Heart right ventricle (tissue), 16 donors: ENCODE results near the gene POLA1. TPM values are rescaled to one million over a fixed set of nuclear protein-coding genes. Genes with fewer than 3 reads are reported as not detected.

Experiments used
- ATAC-seq, 8 donors: fragments of 200-7000 bp; cut with Tn5 transposase; one replicate each; pipeline ENCODE4 v1.9.1; 2020; ENCODE audit warnings: mild to moderate bottlenecking in 8 of 8, moderate library complexity in 8 of 8, moderate number of reproducible peaks in 1 of 8
- DNase-seq, 2 donors: peaks; one replicate each; pipeline ENCODE4 v3.0.0-alpha.2; 2020
- H3K27ac ChIP-seq, 10 donors: fragments of 200-600 bp; sonication (generic) in 2 of 10; one replicate each; pipeline versions ENCODE4 v1.5.0 to v1.8.0; 2020 to 2022; ENCODE audit warnings: mild to moderate bottlenecking in 3 of 10
- H3K27me3 ChIP-seq, 7 donors: fragments of 200-600 bp; one replicate each; pipeline ENCODE4 v1.8.0; 2021 to 2022; ENCODE audit warnings: mild to moderate bottlenecking in 2 of 7
- H3K36me3 ChIP-seq, 9 donors: fragments of 200-600 bp; sonication (generic) in 1 of 9; one replicate each; pipeline versions ENCODE4 v1.5.0 to v1.8.0; 2020 to 2022; ENCODE audit warnings: mild to moderate bottlenecking in 2 of 9
- H3K4me1 ChIP-seq, 9 donors: fragments of 200-600 bp; sonication (generic) in 1 of 9; one replicate each; pipeline versions ENCODE4 v1.5.0 to v1.8.0; 2020 to 2022; ENCODE audit warnings: mild to moderate bottlenecking in 4 of 9
- H3K4me3 ChIP-seq, 10 donors: fragments of 200-600 bp; sonication (generic) in 2 of 10; one replicate each; pipeline versions ENCODE4 v1.5.0 to v1.8.0; 2020 to 2022; ENCODE audit warnings: mild to moderate bottlenecking in 7 of 10, moderate library complexity in 2 of 10
- H3K9me3 ChIP-seq, 11 donors: fragments of 200-600 bp in 10 of 11; sonication (generic) in 2 of 11; one replicate each; pipeline versions ENCODE4 v1.5.0 to v1.8.0; 2013 to 2022; ENCODE audit warnings: mild to moderate bottlenecking in 2 of 11, control low read depth in 1 of 11, moderate library complexity in 1 of 11
- WGBS, 2 donors: extraction: QIAGEN DNeasy Blood & Tissue Kit; methylation state at CpG; one replicate each; pipeline ENCODE4 v1.1.7; 2013; ENCODE audit warnings: inconsistent platforms in 1 of 2; 5-methylcytosine and 5-hydroxymethylcytosine counted together
- intact Hi-C, 10 donors: fragments of 100-400 bp; cut with DNase I; formaldehyde crosslinking; loops; one replicate each; pipeline versions ENCODE4 v1.11.1 to v1.14.2; 2022
- polyA plus RNA-seq, 2 donors: library from polyadenylated mRNA; stranded (reverse); fragments of 200-250 nt; gene quantifications; one replicate each; pipeline ENCODE4 v1.2.3, GENCODE V29; 2013
- total RNA-seq, 10 donors: library from RNA; stranded (reverse); fragmentation: NEBNext Ultra II Directional in 3 of 10; extraction: Animal tissue kit (Norgen Biotek cat#: 25700) in 3 of 10; gene quantifications; one replicate each; pipeline versions ENCODE4 v1.2.1 to v1.2.4, GENCODE V29; 2021 to 2023
- TF ChIP-seq, protein P1 (sequence below), 9 donors: fragments of 200-600 bp; sonication (generic) in 2 of 9; IDR thresholded peaks; one replicate each; pipeline versions ENCODE4 v1.5.0 to v1.8.0; 2021 to 2022; ENCODE audit warnings: antibody characterized with exemption in 9 of 9, mild to moderate bottlenecking in 5 of 9, moderate library complexity in 1 of 9
- donor health status: Arrhythmogenic right ventricular cardiomyopathy.
- donor health status: ischemic (EF 13 %, LVEDD 7.1; RV severe dilation, severe dysfunction).
- donor health status: healthy with polysubstance abuse.
- donor health status: DM: no; HTN: yes; CAD: no.
- donor health status: DM: no; HTN: no; CAD: no.
- donor health status: ischemic (EF 25% LVEDD 6.9; RV normal size, moderate dysfunction).
- donor health status: ischemic (EF 25% LVEDD 5.7; RV mildly dilated, moderate dysfunction).
- donor health status: healthy.
- donor health status: DM: yes; HTN: yes; CAD: no.
- donor health status: Ischemic cardiomyopathy.
- donor health status: ischemic (EF 35%, LVEDD 5.7; RV mildly dilated, moderate dysfunction).
- donor health status: nonischemic (EF 11% LVEDD 7.7; RV severe dilation, severe dysfunction).
- donor health status: DM: yes; HTN: yes; CAD: no.
- donor health status: PGD.
- donor health status: ischemic (EF 29% LVEDD 5.4; RV normal size, mild dysfunction).
- donor health status: nonischemic (EF 23%, LVEDD 6.1; RV moderate dilation, normal function).

Gene POLA1
- total and polyA plus RNA-seq, 12 donors: 2.6 to 8.5 (median 6.1) TPM

DNA sequence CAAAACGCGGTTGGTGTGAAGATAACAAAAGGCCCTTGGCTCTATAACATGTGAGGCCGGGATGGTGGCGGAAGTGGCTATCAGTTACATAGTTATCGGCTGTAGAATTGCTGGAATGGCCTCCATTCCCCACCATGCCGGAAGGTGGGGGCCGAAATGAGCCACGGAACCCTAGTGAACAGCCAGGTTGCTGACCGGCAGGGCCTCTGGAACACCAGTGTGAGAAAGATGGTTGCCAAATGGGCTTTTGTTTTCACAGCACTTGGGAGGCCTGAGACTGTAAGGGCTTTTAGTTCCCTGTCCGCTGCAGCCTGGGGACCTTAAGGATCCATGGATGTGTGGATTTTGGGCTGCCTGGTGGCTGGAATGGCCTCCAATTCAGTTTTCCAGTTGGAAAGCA lies 345.3 kb downstream of the POLA1 start:
- TF ChIP-seq, protein P1, sequence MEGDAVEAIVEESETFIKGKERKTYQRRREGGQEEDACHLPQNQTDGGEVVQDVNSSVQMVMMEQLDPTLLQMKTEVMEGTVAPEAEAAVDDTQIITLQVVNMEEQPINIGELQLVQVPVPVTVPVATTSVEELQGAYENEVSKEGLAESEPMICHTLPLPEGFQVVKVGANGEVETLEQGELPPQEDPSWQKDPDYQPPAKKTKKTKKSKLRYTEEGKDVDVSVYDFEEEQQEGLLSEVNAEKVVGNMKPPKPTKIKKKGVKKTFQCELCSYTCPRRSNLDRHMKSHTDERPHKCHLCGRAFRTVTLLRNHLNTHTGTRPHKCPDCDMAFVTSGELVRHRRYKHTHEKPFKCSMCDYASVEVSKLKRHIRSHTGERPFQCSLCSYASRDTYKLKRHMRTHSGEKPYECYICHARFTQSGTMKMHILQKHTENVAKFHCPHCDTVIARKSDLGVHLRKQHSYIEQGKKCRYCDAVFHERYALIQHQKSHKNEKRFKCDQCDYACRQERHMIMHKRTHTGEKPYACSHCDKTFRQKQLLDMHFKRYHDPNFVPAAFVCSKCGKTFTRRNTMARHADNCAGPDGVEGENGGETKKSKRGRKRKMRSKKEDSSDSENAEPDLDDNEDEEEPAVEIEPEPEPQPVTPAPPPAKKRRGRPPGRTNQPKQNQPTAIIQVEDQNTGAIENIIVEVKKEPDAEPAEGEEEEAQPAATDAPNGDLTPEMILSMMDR (IDR thresholded peaks at IDR 0.05): no peak
- H3K4me1 ChIP-seq: no peaks in the 10 kb centered on the region
- WGBS, 2 donors: 82 to 94% methylated on average over 10 of the region's 10 CpGs
- H3K36me3 ChIP-seq: no peaks in the 10 kb centered on the region
- no peaks in the 10 kb centered on the region for H3K27me3 ChIP-seq
- DNase-seq: no peak
- no peak overlapping the region for H3K4me3 ChIP-seq
- H3K27ac ChIP-seq: no peak overlapping the region
- H3K9me3 ChIP-seq: no peaks in the 10 kb centered on the region
- no peak for ATAC-seq
- intact Hi-C loops: no loop called here

DNA sequence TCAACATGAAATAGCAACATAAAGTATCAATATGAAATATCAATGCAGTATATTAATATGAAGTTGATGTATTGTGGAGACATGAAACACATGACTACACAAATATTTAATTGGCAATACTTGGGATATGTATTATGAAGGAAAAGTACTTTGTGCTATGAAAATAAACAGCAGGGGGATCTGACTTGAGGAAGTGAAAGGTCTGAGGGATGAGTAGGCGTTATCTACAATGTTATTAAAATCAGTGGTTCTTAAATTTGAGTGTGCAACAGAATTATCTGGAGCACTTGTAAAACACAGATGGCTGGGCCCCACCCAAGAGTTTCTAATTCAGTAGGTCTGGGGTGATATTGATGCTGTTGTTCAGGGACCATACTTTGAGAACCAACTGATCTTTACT lies 349.5 kb downstream of the POLA1 start:
- intact Hi-C loops: no loop called here
- H3K36me3 ChIP-seq: no peaks in the 10 kb centered on the region
- H3K4me3 ChIP-seq: no peak overlapping the region
- no peak overlapping the region for H3K27ac ChIP-seq
- peaks cover 0 to 11% (median 0%) of the 10 kb centered on the region in 7 donors for H3K27me3 ChIP-seq
- 75 to 88% methylated on average over 1 of the region's 1 CpG for WGBS, 2 donors
- H3K9me3 ChIP-seq: no peaks in the 10 kb centered on the region
- DNase-seq (no peak), ATAC-seq (no peak)
- TF ChIP-seq, protein P1 (IDR thresholded peaks at IDR 0.05): no peak
- no peaks in the 10 kb centered on the region for H3K4me1 ChIP-seq

Other genes with a start within 250 kb of the POLA1 start
- 10 to 100 TPM in 6 of 10 donors, 1 to 10 TPM in 4; 3.8 to 18.4 (median 10.5) TPM for gene PDK3, start 228.6 kb upstream of the POLA1 start, total RNA-seq
- gene PDK3, start 228.6 kb upstream of the POLA1 start, polyA plus RNA-seq: 1 to 10 TPM; 1.8 to 2.2 TPM
- under 1 TPM in 5 of 10 donors, not detected in 5; 0.13 to 0.34 (median 0.21) TPM for gene PCYT1B, start 46.6 kb upstream of the POLA1 start, total RNA-seq
- gene PCYT1B, start 46.6 kb upstream of the POLA1 start, polyA plus RNA-seq: under 1 TPM; 0.07 to 0.09 TPM